ENCODE data around the gene POTEM.
"Not testable (repeated sequence)": the region's sequence is repeated elsewhere in the genome, so short reads cannot be mapped to it uniquely, and the experiment has no call there.

POTEM gene

DNA sequence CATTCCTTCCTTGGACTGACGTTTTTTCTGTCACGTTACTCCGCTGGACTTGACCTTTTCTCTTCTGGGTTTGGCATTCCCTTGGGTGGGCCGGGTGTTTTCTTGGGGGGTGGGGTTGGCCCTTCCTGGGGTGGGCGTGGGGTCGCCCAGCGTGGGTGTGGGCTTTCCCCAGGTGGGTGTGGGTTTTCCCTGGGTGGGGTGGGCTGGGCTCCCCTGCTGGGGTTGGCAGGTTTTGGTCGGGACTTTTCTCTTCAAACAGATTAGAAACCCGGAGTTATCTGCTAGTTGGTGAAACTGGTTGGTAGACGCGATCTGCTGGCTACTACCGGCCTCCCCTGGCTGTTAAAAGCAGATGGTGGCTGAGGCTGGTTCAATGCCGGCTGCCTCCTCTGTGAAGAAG lies at the start of gene POTEM:
Gene POTEM, plus strand, starts transcription at position 301 of the 400 bp plus-strand sequence. Its CDS starts 52 bp downstream, at position 353.
- not testable (repeated sequence) for DNase-seq

DNA sequence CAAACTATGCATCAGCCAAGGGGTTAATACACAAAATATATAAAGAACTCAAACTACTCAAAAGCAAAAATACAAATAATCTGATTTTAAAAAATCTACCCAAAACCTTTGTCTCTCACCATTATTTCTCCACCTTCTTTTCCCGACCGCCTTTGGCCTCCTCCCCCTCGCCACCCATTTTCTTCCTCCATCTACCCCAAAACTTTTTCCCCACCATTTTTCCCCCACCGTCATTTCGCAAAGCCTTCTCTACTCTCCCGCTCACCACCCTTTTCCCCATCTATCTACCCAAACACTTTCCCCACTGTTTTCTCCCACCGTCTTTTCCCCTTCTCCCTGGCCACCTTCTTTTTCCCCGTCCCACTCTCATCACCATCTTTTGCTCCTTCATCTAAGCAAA lies 48.9 kb upstream of the POTEM start:
- not testable (repeated sequence) for DNase-seq

DNA sequence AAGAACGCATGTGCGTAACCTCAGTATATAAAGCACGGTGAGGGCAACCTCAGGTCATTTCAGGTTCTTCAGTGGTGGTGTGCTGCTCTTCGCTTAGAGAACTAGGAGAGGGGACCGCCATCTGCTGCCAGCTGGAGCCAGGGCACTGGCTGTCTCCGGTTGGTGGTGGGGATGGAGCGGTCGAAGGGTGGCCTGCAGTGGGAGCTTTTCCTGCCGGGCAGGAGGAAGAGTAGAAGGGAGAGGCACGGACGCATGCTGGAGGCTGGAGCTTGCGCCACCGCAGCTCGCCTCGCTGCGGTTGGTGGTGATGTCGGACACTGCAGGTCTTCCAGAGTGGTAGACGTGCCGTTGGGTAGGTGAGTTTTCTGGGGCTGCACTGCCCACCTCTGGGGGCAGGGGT lies 47.2 kb upstream of the POTEM start:
- DNase-seq = not testable (repeated sequence)

DNA sequence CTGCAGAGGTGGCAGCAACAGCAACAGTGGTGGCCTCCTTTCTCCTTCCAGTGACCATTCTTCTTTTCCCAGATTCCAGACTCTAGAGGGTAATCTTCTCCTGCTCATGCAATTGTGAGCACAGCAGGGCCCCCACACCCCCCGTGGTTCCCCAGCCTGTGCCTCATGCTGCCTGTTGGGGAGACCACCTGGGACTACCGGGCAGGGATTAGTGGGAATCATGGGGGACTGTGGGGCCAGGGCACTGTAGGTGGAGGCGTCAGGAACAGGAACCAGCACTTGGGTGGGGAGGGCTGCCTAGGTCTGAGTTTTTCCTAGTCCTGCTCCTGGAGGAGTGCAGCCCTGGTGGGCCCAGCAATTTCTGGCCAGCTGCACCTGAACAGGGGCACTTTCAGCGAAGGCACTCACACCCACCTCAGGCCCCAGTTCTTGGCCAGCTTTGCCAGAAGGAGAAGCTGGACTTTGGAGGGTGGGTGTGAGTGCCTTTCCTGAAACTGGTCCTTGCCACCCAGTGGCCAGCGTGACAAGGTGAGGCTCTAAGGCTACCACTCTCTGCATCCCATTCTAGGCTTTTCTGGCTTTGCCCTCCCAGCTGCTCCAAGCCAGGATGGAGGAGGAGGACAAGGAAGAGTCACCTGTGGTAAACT lies 46.1 kb upstream of the POTEM start:
- not testable (repeated sequence) for DNase-seq

DNA sequence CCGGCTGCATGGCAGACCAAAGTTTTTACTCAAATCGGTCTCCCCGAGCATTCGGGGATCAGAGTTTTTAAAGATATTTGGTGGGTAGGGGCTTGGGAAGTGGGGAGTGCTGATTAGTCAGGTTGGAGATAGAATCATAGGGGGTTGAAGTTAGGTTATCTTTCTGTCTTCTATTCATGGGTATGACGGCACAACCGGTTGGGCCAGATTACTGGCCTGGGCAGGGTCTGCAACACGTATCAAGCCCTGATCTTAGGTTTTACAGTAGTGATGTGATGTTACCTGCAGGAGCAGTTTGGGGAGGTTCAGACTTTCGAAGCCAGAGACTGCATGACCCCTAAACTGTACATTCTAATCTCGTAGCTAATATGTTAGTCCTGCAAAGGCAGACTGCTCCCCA lies 30.4 kb upstream of the POTEM start:
- DNase-seq = not testable (repeated sequence)

DNA sequence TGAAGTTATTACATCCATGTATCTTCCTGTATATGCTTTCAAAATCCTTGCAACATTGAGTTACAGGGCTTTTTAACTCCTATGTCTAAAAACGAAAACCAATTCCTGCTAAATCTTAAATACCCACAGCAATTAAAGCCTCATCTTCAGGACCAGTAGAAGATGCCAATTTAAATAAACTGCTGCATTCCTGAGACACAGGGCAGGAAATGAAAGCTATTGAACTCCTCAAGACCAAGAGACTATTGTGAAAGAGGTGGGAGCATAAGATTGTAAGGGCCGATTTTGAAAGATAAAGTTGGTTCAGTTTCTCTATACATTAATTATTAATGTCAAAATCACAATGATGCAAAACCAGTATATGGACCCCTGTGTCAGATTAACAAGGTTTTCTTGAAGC lies 28.5 kb upstream of the POTEM start:
- not testable (repeated sequence) for DNase-seq

DNA sequence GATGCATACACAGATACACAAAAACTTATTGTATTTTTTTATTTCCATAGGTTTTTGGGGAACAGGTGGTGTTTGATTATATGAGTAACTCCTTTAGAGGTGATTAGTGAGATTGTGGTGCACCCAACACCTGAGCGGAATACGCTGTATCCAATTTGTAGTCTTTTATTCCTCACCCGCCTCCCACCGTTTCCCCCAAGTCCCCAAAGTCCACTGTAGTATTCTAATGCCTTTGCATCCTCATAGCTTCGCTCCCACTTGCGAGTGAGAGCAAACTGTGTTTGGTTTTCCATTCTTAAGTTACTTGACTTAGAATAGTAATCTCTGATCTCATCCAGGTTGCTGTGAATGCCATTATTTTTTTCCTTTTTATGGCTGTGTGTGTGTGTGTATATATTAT lies 17.3 kb upstream of the POTEM start:
- DNase-seq = not testable (repeated sequence)

DNA sequence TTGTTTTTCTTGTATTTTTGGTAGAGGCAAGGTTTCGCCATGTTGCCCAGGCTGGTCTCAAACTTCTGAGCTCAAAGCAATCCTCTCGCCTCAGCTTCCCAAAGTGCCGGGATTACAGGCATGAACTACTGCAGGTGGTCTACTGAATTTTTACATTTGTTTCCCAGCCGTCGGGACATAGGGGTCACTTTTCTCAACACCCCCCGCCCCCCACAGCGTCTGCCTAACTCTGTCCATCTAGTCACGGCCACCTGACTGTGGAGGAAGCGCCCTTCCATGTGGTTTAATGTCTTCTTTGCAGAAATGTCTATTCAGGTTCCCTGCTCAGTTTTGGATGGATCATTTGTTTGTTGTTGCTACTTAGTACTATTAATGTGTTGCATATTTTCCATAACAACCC lies 14.1 kb upstream of the POTEM start:
- not testable (repeated sequence) for DNase-seq

DNA sequence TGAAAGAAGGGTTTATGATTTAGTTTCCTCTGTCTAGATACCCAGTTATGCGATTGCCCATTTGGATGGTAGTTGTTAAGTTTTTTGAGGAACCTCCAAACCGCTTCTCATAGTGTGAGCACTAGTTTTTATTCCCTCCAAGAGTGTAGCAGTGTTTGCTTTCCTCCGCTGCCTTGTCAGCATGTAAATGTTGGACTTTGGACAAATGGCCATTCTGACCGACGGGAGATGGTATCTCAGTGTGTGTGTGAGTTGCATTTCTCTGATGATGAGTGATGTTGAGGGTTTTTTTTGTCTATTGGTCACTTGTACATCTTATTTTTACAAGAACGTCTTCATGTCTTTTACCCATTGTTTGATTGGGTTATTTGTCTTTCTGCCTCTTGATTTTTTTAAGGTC lies 11.4 kb upstream of the POTEM start:
- DNase-seq = not testable (repeated sequence)

DNA sequence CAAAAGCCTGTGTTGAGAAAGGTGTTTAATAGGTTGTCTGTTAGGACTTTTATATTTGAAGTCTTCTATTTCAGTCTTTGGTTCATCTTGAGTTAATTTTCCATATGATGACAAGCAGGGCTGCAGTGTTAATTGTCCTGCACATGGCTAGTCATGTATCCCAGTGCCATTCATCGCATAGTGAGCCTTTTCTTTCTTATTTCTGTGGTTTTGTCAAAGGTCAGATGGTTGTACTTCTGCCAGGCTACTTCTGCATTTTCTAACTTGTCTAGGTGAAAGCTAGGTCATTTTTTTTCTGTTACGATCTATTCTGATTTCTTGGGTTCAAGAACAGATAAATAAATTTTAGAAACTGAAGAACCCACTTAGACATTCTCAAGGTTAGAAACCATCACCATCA lies 5.7 kb upstream of the POTEM start:
- DNase-seq = not testable (repeated sequence)

DNA sequence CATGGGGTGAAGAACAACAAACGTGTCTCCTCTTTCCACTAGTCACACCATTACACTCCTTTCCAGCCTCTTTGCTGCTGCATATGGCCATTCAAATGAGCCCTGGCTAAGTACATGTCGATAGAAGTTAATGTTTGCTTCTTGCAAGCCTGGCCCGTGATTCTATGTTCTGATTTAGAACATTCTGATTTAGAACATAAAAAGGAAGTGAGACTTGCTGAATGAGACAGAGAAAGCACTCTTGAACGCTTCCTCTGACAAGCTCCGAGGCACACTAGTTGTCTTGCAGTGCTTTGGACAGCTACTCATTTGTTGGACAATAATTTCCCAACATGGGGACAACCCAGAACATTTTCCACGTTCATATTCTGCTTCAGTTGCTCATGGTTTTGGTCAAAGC lies 5.1 kb upstream of the POTEM start:
- not testable (repeated sequence) for DNase-seq

DNA sequence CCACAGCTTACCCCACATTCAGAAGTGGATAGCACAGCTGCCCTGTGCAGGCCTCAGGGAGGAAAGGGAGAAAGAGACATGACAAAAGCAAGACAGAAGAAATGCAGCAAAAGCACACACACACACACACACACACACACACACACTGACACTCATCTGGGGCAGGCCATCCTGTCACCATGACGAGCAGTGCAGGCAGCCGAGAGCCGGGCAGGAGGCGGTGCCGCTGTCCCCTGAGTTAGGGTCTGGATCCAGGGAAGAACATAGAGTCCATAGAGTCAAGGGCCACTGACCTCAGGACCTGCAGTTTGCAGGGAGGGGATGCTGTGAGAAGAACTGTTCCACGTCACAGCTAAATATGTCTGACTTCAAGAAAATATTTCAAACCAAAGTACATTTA lies 4.0 kb upstream of the POTEM start:
- not testable (repeated sequence) for DNase-seq

DNA sequence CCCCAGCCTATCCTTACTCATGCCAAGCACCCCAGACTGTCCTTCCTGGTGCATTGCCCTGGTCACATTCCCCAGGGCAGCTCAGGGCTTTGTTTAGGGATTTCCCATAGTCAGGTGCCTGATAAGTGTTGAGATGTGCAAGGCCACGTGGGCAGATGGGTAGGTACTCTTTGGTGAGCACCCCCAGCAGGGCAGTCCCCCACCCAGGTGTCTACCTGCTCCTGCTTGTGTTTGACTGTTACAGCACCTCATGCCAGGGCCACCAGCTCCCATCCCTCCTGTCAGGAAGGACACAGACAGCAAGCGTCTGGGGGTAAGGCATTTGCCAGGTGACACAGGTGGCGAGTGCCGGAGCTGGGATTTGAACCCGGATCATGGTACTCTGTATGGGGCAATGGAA lies 2.4 kb upstream of the POTEM start:
- DNase-seq = not testable (repeated sequence)

DNA sequence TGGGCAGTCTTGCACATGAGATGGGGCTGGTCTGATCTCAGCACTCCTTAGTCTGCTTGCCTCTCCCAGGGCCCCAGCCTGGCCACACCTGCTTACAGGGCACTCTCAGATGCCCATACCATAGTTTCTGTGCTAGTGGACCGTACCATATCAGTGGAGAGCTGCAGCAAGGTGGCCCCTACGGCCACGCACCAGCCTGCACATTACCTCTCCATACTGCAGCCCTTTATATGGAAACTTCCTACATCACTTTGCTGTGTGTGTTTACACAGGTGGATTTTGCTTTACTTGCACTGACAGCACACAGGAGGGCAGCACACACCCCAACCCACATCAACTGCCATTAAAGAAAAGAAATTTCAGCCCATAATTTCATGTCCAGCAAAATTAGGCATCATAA lies 35.3 kb downstream of the POTEM start:
- DNase-seq = not testable (repeated sequence)

DNA sequence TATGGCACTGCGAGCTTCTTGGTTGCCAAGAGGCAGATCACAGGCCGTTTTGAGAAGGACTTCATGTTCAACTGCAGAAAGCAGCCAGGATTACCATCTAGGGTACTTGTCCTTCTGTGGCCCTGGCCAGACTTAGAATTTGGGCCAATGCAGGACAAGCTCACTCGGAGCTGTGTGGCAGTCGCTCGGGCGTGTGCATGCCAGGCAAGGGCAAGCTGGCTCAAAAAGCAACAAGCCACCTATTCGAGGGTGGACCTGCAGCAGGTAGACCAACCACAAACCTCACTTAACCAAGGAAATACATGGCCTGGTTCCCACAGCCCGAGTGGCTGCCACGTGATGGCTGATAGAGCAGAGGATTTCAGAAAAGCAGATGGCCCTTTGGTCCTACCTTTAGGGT lies 39.3 kb downstream of the POTEM start:
- DNase-seq = not testable (repeated sequence)

DNA sequence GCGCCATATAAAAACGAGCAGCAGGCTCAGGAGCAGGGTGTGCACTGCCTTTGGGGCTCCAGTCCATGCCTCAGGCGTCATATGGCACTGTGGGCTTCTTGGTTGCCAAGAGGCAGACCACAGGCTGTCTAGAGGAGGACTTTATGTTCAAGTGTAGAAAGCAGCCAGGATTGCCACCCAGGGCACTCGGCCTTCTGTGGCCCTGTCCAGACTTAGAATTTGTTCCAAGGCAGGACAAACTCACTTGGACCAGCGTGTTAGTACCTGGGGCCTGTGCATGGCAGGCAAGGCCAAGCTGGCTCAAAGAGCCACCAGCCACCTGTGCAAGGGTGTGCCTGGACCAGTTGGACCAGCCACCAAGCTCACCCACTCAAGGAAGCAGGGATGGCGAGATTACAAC lies 40.4 kb downstream of the POTEM start:
- not testable (repeated sequence) for DNase-seq

DNA sequence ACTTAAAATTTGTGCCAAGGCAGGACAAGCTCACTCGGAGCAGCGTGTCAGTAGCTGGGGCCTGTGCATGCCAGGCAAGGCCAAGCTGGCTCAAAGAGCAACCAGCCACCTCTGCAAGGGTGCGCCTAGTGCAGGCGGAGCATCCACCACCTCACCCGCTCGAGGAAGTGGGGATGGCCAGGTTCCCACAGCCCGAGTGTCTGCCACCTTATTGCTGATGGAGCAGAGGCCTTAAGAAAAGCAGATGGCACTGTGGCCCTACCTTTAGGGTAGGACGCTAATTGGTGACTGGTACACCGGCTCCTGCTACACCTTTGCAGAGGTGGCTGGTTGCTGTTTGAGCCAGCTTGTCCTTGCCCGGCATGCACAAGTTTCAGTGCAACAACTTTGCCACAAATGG lies 43.8 kb downstream of the POTEM start:
- DNase-seq = not testable (repeated sequence)

DNA sequence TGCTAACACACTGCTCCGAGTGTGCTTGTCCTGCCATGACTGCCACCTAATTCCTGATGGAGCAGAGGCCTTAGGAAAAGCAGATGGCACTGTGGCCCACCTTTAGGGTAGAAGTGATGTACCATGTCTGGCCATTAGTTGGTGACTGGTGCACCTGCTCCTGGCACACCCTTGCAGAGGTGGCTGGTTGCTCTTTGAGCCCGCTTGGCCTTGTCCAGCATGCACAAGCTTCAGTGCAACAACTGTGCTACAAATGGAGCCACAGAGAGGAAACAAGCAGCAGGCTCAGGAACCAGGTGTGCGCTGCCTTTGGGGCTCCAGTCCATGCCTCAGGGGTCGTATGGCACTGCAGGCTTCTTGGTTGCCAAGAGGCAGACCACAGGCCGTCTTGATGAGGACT lies 44.5 kb downstream of the POTEM start:
- DNase-seq = not testable (repeated sequence)

DNA sequence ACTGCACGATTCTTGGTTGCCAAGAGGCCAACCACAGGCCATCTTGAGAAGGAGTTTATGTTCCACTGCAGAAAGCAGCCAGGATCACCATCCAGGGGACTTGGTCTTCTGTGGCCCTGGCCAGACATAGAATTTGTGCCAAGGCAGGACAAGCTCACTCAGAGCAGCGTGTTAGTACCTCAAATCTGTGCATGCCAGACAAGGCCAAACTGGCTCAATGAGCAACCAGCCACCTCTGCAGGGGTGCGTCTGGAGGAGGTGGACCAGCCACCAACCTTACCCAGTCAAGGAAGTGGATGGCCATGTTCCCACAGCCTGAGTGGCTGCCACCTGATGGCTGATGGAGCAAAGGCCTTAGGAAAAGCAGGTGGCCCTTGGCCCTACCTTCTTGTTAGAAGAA lies 48.0 kb downstream of the POTEM start:
- DNase-seq = not testable (repeated sequence)

DNA sequence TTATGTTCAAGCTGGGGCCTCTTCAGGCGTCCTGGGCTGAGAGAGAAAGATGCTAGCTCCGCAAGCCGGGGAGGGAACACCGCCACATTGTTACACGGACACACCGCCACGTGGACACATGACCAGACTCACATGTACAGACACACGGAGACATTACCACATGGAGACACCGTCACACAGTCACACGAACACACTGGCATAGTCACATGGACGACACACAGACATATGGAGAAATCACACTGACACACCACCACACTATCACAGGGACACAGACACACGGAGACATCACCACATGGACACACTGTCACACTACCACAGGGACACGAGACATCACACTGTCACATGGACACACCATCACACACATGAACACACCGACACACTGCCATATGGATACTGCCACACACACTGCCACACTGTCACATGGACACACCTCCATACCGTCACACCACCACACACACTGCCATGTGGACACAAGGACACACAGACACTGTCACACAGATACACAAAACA lies 57.9 kb downstream of the POTEM start:
- not testable (repeated sequence) for DNase-seq

DNA sequence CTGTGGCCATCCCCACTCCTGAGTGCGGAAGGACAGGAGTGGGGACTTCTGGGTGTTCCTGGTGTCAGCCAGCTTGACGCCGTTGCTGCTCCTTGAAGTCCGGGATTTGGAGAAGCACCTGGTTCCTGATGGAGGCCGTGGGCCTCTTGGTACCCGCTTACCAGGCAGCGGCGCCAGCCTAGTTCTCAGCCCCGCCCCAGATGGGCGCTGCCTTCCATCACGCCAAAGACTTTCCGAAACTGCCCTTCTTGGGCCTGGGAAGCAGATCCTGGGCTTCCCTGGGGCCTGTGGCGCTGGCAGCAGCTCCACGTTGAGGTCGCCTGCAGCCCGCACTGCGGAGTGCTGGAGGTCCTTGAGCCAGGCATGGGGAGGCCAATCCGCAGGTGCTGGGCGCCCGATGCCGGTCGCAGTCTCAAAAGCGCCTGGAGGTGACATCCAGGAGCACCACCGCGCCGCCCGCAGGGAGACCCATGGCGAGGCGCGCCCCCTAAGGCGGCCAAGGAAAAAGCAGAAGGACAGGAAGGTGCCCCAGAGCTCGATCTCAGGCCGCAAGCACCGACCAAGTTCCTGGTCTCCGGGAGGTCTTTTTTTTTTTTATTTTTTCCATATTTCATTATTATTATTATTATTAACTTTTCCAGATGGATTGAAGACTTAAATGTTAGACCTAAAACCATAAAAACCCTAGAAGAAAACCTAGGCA lies 59.6 kb downstream of the POTEM start:
- DNase-seq = not testable (repeated sequence)

DNA sequence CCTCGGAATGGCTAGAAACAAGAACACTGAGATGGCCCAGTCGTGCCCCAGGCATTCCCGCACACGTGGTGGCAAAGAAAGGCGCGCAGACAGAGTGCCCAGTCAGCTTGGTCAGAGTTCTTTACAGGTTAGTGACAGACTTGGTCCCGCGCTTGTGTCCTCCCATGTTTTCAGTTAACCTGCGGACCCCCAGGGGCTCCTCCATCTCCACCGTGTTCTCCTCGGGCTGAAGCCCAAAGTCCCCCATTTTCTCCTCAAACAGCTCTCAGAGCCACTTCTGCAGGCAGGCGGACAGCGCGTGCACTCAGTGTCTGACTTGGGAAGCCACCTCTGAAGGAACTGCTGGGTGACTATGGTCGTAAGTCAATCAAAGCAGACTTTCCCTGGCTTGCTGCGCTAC lies 60.7 kb downstream of the POTEM start:
- not testable (repeated sequence) for DNase-seq

DNA sequence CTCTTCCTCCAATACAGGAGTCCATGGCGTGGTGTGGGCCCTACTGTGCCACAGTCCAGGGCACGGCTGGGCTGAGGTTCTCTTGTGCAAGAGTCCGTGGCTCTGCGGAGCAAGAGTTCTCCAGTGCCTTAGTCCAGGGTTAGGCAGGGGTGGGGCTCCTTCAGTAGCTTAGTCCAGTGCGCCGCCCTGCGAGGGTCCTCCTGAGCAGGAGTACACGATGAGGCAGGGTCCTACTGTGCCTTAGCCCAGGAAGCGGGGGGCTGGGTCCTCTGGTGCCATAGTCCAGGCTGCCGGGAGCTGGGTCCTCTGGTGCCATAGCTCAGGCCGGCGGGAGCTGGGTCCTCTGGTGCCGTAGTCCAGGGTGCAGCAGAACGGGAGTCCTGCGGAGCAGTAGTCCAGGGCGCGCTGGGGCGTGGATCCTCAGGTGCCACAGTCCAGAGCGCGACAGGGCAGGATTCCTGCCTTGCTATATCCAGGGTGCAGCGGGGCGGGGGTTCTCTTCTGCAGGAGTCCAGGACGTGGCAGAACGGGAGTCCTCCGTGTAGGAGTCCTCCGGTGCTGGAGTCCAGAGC lies 69.7 kb downstream of the POTEM start:
- not testable (repeated sequence) for DNase-seq
